Measurements from ENCODE around the gene KHDRBS2.

Gene KHDRBS2

GRCh38 chr6:61649845-61650244 is 636.2 kb downstream of the KHDRBS2 start:
- H3K4me3 ChIP-seq (replicated peaks; ENCODE audit: low read depth, low read length): no peak overlapping the region
- TF ChIP-seq CTCF (IDR thresholded peaks at IDR 0.05; ENCODE audit: low read depth, low read length, missing control alignments): no peak

GRCh38 chr6:61640463-61640862 is 645.6 kb downstream of the KHDRBS2 start:
- H3K4me3 ChIP-seq (replicated peaks; ENCODE audit: low read depth, low read length): no peak overlapping the region
- DNase-seq (ENCODE audit: extremely low read depth, low read depth): no peak
- no peak for TF ChIP-seq CTCF (IDR thresholded peaks at IDR 0.05; ENCODE audit: low read depth, low read length, missing control alignments)

More at GRCh38 chr6:61649845-61650244, 636.2 kb downstream of the KHDRBS2 start:
- DNase-seq (ENCODE audit: extremely low read depth, low read depth): no peak

All from HFF-Myc (cell line).